CD4-positive, alpha-beta memory T cell (primary cell): ENCODE results near the gene ENOPH1. TPM values are rescaled to one million over a fixed set of nuclear protein-coding genes. Genes with fewer than 3 reads are reported as not detected.

Experiments used
- CTCF ChIA-PET: fragments of 350-600 bp; sonication (Branson Sonifier 250); formaldehyde crosslinking; loops from one replicate; lab custom pipeline; 2021; ENCODE audit warnings: inconsistent platforms; ENCODE audit not compliant: partially characterized antibody; lab: Charles Lee
- POLR2A ChIA-PET: fragments of 350-600 bp; sonication (Branson Sonifier 250); formaldehyde crosslinking; loops from one replicate; lab custom pipeline; 2021; ENCODE audit not compliant: partially characterized antibody; lab: Charles Lee
- DNase-seq, 5 donors: peaks; one replicate each; pipeline versions ENCODE4 v3.0.0 to v3.0.0-alpha.2; 2020 to 2022; ENCODE audit warnings: mixed read lengths in 1 of 5
- H3K27ac ChIP-seq: one replicate; pipeline ENCODE4 v1.7.0; 2013; ENCODE audit warnings: low read depth, low read length
- H3K27me3 ChIP-seq: 2 replicates; pipeline ENCODE4 v1.7.0; 2013; ENCODE audit warnings: mild to moderate bottlenecking, low read length, moderate library complexity; ENCODE audit not compliant: insufficient read depth
- H3K36me3 ChIP-seq: 2 replicates; pipeline ENCODE4 v1.7.0; 2013; ENCODE audit warnings: mild to moderate bottlenecking, low read length, moderate library complexity; ENCODE audit not compliant: insufficient read depth
- H3K4me1 ChIP-seq: 2 replicates; pipeline ENCODE4 v1.7.0; 2013; ENCODE audit warnings: mild to moderate bottlenecking, low read length, moderate library complexity; ENCODE audit not compliant: insufficient read depth
- H3K4me3 ChIP-seq, 2 donors: one replicate each; pipeline ENCODE4 v1.7.0; 2013; ENCODE audit warnings: low read length in 2 of 2, mild to moderate bottlenecking in 1 of 2
- H3K9me3 ChIP-seq, 2 donors: one replicate each; pipeline ENCODE4 v1.7.0; 2013; ENCODE audit warnings: low read length in 2 of 2, control low read depth in 1 of 2; ENCODE audit not compliant: control insufficient read depth in 1 of 2
- H3K27ac Mint-ChIP-seq, 7 donors: one replicate each; pipeline ENCODE4 v1.8.0; 2020 to 2021; ENCODE audit warnings: mixed read lengths in 7 of 7, mild to moderate bottlenecking in 6 of 7, inconsistent platforms in 3 of 7, moderate library complexity in 3 of 7
- H3K27me3 Mint-ChIP-seq, 2 donors: one replicate each; pipeline ENCODE4 v1.8.0; 2020 to 2021; ENCODE audit warnings: mixed read lengths in 2 of 2
- H3K36me3 Mint-ChIP-seq, 2 donors: one replicate each; pipeline ENCODE4 v1.8.0; 2020 to 2021; ENCODE audit warnings: mixed read lengths in 2 of 2, inconsistent platforms in 1 of 2, mild to moderate bottlenecking in 1 of 2
- H3K4me1 Mint-ChIP-seq, 4 donors: one replicate each; pipeline ENCODE4 v1.8.0; 2020 to 2021; ENCODE audit warnings: mixed read lengths in 4 of 4, mild to moderate bottlenecking in 1 of 4
- H3K4me3 Mint-ChIP-seq, 8 donors: one replicate each; pipeline ENCODE4 v1.8.0; 2020 to 2021; ENCODE audit warnings: mixed read lengths in 8 of 8, mild to moderate bottlenecking in 7 of 8, moderate library complexity in 6 of 8, inconsistent platforms in 3 of 8
- H3K9me3 Mint-ChIP-seq, 8 donors: one replicate each; pipeline ENCODE4 v1.8.0; 2020 to 2021; ENCODE audit warnings: mixed read lengths in 8 of 8, mild to moderate bottlenecking in 5 of 8, inconsistent platforms in 3 of 8, moderate library complexity in 1 of 8
- intact Hi-C: fragments of 100-400 bp; cut with micrococcal nuclease; formaldehyde crosslinking; loops from one replicate; pipeline ENCODE4 v1.15.1; 2023
- polyA plus RNA-seq, 2 donors: library from polyadenylated mRNA; unstranded; fragments of 300-500 nt; fragmentation: Illumina TruSeq; gene quantifications; one replicate each; pipeline ENCODE4 v1.2.3, GENCODE V29; 2021
- total RNA-seq, 2 experiments: library from RNA; stranded (reverse); gene quantifications; one replicate each; pipeline ENCODE4 v1.2.3, GENCODE V29; 2021

The ENOPH1 gene
- total and polyA plus RNA-seq, 4 experiments from 2014 or later: 26.1 to 56.7 (median 33.1) TPM

DNA sequence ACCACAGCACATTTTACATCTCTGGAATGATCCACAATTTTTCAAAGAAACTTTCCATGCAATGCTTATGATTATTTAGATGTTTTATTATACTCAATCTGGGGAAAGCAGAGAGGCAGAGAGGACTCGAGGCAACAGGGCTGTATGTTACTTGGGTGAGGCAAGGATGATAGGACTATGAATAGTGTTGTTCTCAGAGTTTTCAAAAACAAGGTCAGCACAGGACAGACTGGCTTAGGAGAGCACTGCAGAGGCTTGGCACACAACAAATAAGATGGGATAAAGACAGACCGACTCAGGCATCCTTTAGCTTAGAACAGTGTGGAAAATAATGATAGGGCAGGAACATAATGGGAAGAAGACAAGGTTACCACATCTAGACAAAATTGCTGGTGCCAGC is 66.0 kb downstream of the ENOPH1 start:
- intact Hi-C loops: no loop called here
- ChIA-PET POLR2A (no interaction called here), CTCF (no interaction called here)
- Mint-ChIP-seq H3K4me3 (no peak overlapping the region), H3K27me3 (no peaks in the 10 kb centered on the region), H3K4me1 (no peaks in the 10 kb centered on the region), H3K36me3 (peaks cover 0 to 4% of the 10 kb centered on the region in 2 donors), H3K9me3 (no peaks in the 10 kb centered on the region), H3K27ac (no peak overlapping the region)
- Histone ChIP-seq H3K9me3 (no peaks in the 10 kb centered on the region), H3K27ac (no peak overlapping the region), H3K4me3 (no peak overlapping the region), H3K27me3 (no peaks in the 10 kb centered on the region), H3K4me1 (no peaks in the 10 kb centered on the region), H3K36me3 (no peaks in the 10 kb centered on the region)
- no peak for DNase-seq

DNA sequence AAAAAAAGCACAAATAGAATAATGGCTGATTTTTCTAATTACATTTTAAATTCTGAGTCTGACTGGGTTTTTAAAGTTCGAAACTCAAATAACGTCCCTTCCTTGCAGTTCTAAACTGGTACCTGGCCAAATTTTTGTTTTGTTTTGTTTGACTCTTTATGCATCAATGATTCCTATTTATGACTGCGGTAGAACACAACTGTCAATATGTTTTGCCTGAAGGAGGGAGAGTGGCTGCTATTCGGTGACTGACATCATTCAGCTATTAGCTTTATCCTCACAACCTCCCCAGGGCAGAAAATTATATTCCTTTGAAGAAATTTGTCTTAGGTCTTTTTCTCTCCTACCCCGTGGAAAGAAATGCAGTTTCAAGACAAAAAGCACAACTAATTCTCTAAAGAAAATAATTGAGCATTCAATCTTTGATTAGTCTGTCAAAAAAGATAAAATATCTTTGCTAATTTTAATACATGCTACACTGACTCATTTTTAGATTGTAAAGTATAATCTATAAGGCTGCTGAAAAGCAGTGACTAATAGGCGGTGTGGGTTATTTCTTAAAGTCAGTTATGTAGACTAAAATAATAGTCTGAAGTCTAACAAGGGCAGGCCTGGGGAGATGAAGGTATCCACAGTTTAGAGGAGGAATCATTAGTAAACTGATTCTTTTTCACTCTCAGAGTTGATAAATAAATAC is 69.5 kb downstream of the ENOPH1 start:
- CTCF ChIA-PET: no interaction called here

DNA sequence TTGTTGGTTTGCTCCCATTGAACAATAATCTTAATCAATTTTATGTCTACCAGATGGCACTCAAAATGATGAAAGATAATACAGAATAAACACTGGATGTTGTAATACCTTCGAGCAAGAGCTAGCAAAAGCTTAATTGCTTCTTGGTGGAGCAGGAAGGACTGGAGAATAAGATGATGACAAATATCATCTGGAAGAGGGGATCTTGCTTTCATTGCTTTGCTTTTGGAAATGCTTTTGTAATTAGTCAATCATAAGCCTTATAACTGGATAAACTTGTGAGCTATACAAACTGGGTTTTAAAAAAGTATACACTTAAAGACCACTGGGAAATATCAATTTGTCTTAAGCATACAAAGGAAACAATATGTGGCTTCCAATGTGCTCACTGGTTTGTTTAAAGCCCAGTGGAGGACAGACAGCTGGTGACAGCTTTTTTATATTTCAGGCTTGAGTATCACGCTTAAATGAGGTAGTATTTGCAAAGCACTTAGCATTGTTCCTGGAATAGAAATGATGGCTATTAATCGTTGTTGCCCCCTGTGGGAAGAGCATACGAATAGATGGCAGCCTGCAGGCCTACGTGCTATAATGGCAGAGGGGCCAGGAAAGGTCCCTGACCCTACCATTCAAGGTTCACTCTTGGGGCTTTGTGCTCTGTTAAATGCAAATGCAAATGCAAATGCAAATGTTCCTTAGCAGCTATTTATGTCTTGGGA is 70.2 kb downstream of the ENOPH1 start:
- Histone ChIP-seq H3K36me3 (no peaks in the 10 kb centered on the region), H3K4me3 (no peak overlapping the region), H3K27ac (no peak overlapping the region), H3K9me3 (no peaks in the 10 kb centered on the region), H3K4me1 (no peaks in the 10 kb centered on the region), H3K27me3 (no peaks in the 10 kb centered on the region)
- H3K9me3 Mint-ChIP-seq: no peaks in the 10 kb centered on the region
- H3K4me1 Mint-ChIP-seq: no peaks in the 10 kb centered on the region
- no peaks in the 10 kb centered on the region for H3K36me3 Mint-ChIP-seq
- H3K27me3 Mint-ChIP-seq: no peaks in the 10 kb centered on the region
- DNase-seq: no peak
- CTCF ChIA-PET: no interaction called here
- no peak overlapping the region for H3K4me3 Mint-ChIP-seq
- POLR2A ChIA-PET: no interaction called here
- intact Hi-C loops: no loop called here
- no peak overlapping the region for H3K27ac Mint-ChIP-seq

More for the DNA sequence above, 69.5 kb downstream of the ENOPH1 start:
- Histone ChIP-seq H3K4me1 (no peaks in the 10 kb centered on the region), H3K9me3 (no peaks in the 10 kb centered on the region), H3K27ac (no peak overlapping the region), H3K27me3 (no peaks in the 10 kb centered on the region), H3K4me3 (no peak overlapping the region), H3K36me3 (no peaks in the 10 kb centered on the region)
- no peak overlapping the region for H3K27ac Mint-ChIP-seq
- POLR2A ChIA-PET: no interaction called here
- no peaks in the 10 kb centered on the region for H3K36me3 Mint-ChIP-seq
- H3K4me3 Mint-ChIP-seq: no peak overlapping the region
- DNase-seq: no peak
- H3K4me1 Mint-ChIP-seq: no peaks in the 10 kb centered on the region
- no peaks in the 10 kb centered on the region for H3K9me3 Mint-ChIP-seq
- intact Hi-C loops: no loop called here
- H3K27me3 Mint-ChIP-seq: no peaks in the 10 kb centered on the region

DNA sequence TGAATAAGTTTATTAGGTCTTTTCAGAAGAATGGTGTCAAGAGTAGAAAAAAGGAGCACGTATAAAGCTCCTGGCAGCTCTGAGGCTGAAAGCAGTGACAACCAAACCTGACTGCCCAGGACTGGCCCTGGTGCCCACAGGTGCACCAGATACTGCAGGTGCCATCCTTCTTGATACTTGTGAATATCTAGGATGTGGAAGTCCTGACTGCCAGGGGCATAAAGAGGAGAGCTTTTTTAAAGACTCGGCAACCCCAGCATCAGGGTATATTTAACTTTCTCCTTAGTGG is 70.7 kb downstream of the ENOPH1 start:
- no peaks in the 10 kb centered on the region for H3K36me3 ChIP-seq
- no peak for DNase-seq
- Mint-ChIP-seq H3K9me3 (no peaks in the 10 kb centered on the region), H3K4me1 (no peaks in the 10 kb centered on the region), H3K27me3 (no peaks in the 10 kb centered on the region), H3K27ac (no peak overlapping the region), H3K4me3 (no peak overlapping the region), H3K36me3 (no peaks in the 10 kb centered on the region)
- ChIA-PET POLR2A (no interaction called here), CTCF (no interaction called here)
- intact Hi-C loops: no loop called here
- no peaks in the 10 kb centered on the region for H3K4me1 ChIP-seq
- H3K27me3 ChIP-seq: no peaks in the 10 kb centered on the region
- H3K4me3 ChIP-seq: no peak overlapping the region
- H3K27ac ChIP-seq: no peak overlapping the region
- H3K9me3 ChIP-seq: no peaks in the 10 kb centered on the region

DNA sequence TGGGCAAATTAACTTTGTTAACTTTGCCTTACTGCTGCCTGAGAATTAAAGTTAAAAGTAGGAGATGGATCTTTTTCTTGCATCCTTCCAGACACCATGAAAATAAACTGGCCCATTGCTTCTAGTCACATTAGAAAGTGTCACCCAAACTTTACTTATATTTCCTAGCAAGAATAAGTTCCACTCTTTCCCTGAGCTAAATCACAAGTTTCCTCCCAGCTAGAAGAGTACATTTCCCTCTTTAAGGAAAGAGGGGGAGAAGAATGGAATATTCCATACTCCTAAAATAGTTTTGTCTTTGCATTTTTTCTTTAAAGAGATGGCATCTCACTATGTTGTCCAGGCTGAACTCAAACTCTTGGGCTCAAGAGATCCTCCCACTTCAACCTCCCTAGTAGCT is 77.6 kb downstream of the ENOPH1 start:
- Histone ChIP-seq H3K27ac (no peak overlapping the region), H3K4me1 (no peaks in the 10 kb centered on the region), H3K4me3 (no peak overlapping the region), H3K9me3 (no peaks in the 10 kb centered on the region), H3K27me3 (no peaks in the 10 kb centered on the region), H3K36me3 (no peaks in the 10 kb centered on the region)
- ChIA-PET POLR2A (no interaction called here), CTCF (no interaction called here)
- Mint-ChIP-seq H3K36me3 (no peaks in the 10 kb centered on the region), H3K27me3 (peaks cover 3 to 9% of the 10 kb centered on the region in 2 donors), H3K4me3 (no peak overlapping the region), H3K4me1 (no peaks in the 10 kb centered on the region), H3K27ac (no peak overlapping the region), H3K9me3 (no peaks in the 10 kb centered on the region)
- DNase-seq: no peak
- intact Hi-C loops: no loop called here

DNA sequence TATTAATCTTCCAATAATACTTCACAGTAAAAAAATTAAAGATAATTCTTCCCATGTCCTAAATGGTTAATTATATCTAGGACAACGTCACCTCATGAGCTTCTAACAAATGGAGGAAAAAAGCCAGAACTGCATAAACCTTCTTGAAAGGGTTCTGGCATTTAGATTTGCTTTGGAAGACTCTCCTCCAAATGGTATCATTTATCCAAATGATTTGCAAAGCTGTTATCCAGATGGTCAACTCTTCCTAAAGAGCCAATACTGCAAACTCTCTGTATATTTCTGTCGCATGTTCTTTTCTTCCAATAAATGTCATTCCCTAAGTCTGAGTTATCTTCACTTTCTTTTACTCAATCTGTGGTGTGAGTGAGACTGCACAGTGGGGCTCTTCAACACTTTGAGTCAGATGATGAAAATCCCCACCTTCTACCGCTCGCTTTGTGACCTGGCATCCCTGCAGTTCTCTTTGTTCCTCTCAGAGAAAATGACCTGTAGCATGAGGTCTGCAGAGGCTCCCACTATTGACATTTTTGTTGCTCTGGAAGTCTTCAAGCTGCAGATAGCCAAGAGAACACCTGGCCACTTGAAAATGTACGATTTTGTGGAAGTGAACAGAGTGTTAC is 78.5 kb downstream of the ENOPH1 start:
- no peak for DNase-seq
- H3K27me3 Mint-ChIP-seq: peaks cover 6 to 9% of the 10 kb centered on the region in 2 donors
- no peaks in the 10 kb centered on the region for H3K36me3 ChIP-seq
- no peaks in the 10 kb centered on the region for H3K9me3 Mint-ChIP-seq
- H3K4me1 Mint-ChIP-seq: no peaks in the 10 kb centered on the region
- intact Hi-C loops: no loop called here
- no peak overlapping the region for H3K27ac ChIP-seq
- CTCF ChIA-PET: no interaction called here
- no peaks in the 10 kb centered on the region for H3K9me3 ChIP-seq
- H3K4me3 Mint-ChIP-seq: no peak overlapping the region
- no peaks in the 10 kb centered on the region for H3K27me3 ChIP-seq
- H3K4me3 ChIP-seq: no peak overlapping the region
- no peak overlapping the region for H3K27ac Mint-ChIP-seq
- H3K4me1 ChIP-seq: no peaks in the 10 kb centered on the region
- POLR2A ChIA-PET: no interaction called here
- no peaks in the 10 kb centered on the region for H3K36me3 Mint-ChIP-seq

DNA sequence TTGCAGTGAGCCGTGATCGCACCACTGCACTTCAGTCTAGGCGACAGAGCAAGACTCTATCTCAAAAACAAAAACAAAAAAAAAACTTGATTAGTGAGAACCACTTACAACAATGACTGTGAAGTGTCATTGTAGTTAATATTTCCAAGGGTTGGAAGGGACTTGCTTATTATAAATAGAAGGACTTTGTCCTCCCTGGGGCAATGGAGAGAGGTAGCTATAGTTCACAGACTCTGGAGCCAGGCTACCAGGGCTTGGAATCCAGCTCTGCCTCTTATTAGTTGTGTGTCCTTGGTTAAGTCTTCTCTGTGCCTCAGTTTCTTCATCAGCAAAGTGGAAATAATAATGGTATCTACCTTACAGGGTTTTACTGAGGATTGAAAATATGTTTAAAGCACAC is 79.8 kb downstream of the ENOPH1 start:
- no peaks in the 10 kb centered on the region for H3K4me1 ChIP-seq
- no peak overlapping the region for H3K27ac Mint-ChIP-seq
- H3K9me3 ChIP-seq: no peaks in the 10 kb centered on the region
- H3K27ac ChIP-seq: no peak overlapping the region
- no peaks in the 10 kb centered on the region for H3K27me3 ChIP-seq
- H3K36me3 ChIP-seq: no peaks in the 10 kb centered on the region
- H3K4me3 Mint-ChIP-seq: no peak overlapping the region
- peaks cover 0 to 3% (median 0%) of the 10 kb centered on the region in 8 donors for H3K9me3 Mint-ChIP-seq
- POLR2A ChIA-PET: no interaction called here
- H3K36me3 Mint-ChIP-seq: no peaks in the 10 kb centered on the region
- H3K4me3 ChIP-seq: no peak overlapping the region
- CTCF ChIA-PET: no interaction called here
- DNase-seq: no peak
- intact Hi-C loops: no loop called here
- H3K27me3 Mint-ChIP-seq: peaks cover 12 to 13% of the 10 kb centered on the region in 2 donors
- H3K4me1 Mint-ChIP-seq: peaks cover 0 to 1% (median 0%) of the 10 kb centered on the region in 4 donors
